Activated naive CD4-positive, alpha-beta T cell treated with anti-CD3 and anti-CD28 coated beads, Interleukin-2, amount 10 ng/mL, durations not matched to agents 7 days and 5 days (primary cell): ENCODE data around the gene PM20D2.

ENCODE experiments used
- CTCF ChIA-PET: fragments of 350-600 bp; sonication (Branson Sonifier 250); formaldehyde crosslinking; loops from one replicate; lab custom pipeline; 2021; ENCODE audit warnings: antibody characterized with exemption; lab: Charles Lee
- DNase-seq: peaks from one replicate; pipeline ENCODE4 v3.0.0-alpha.2; 2020
- H3K27ac Mint-ChIP-seq: one replicate; pipeline ENCODE4 v1.8.0; 2021; ENCODE audit warnings: mild to moderate bottlenecking, moderate library complexity, mixed read lengths
- H3K27me3 Mint-ChIP-seq: one replicate; pipeline ENCODE4 v1.8.0; 2021; ENCODE audit warnings: mild to moderate bottlenecking, mixed read lengths
- H3K36me3 Mint-ChIP-seq: one replicate; pipeline ENCODE4 v1.8.0; 2021; ENCODE audit warnings: mixed read lengths
- H3K4me1 Mint-ChIP-seq: one replicate; pipeline ENCODE4 v1.8.0; 2021; ENCODE audit warnings: mixed read lengths
- H3K4me3 Mint-ChIP-seq: one replicate; pipeline ENCODE4 v1.8.0; 2021; ENCODE audit warnings: mild to moderate bottlenecking, moderate library complexity, mixed read lengths
- H3K9me3 Mint-ChIP-seq: one replicate; pipeline ENCODE4 v1.8.0; 2021; ENCODE audit warnings: mixed read lengths

PM20D2 gene

GRCh38 chr6:89199579-89199978 is 53.7 kb downstream of the PM20D2 start:
- peaks cover 4% of the 10 kb centered on the region for H3K36me3 Mint-ChIP-seq
- no peak overlapping the region for H3K4me3 Mint-ChIP-seq
- peaks cover 28% of the 10 kb centered on the region for H3K27me3 Mint-ChIP-seq
- CTCF ChIA-PET = no interaction called here
- peaks cover 9% of the 10 kb centered on the region for H3K9me3 Mint-ChIP-seq
- no peaks in the 10 kb centered on the region for H3K4me1 Mint-ChIP-seq
- DNase-seq = no peak
- no peak overlapping the region for H3K27ac Mint-ChIP-seq

GRCh38 chr6:89200706-89201215 is 54.9 kb downstream of the PM20D2 start:
- CTCF ChIA-PET = no interaction called here
- H3K27ac Mint-ChIP-seq = no peak overlapping the region
- peaks cover 22% of the 10 kb centered on the region for H3K27me3 Mint-ChIP-seq
- H3K36me3 Mint-ChIP-seq = no peaks in the 10 kb centered on the region
- H3K9me3 Mint-ChIP-seq = peaks cover 1% of the 10 kb centered on the region
- no peak for DNase-seq
- H3K4me3 Mint-ChIP-seq = no peak overlapping the region
- H3K4me1 Mint-ChIP-seq = no peaks in the 10 kb centered on the region

- CTCF ChIA-PET = no interaction called here
- no peaks in the 10 kb centered on the region for H3K9me3 Mint-ChIP-seq
- no peaks in the 10 kb centered on the region for H3K36me3 Mint-ChIP-seq
- no peaks in the 10 kb centered on the region for H3K4me1 Mint-ChIP-seq
- H3K27ac Mint-ChIP-seq = no peak overlapping the region
- H3K4me3 Mint-ChIP-seq = no peak overlapping the region
- H3K27me3 Mint-ChIP-seq = peaks cover 1% of the 10 kb centered on the region
- no peak for DNase-seq
Measured at GRCh38 chr6:89204096-89204495, 58.2 kb downstream of the PM20D2 start.

DNA sequence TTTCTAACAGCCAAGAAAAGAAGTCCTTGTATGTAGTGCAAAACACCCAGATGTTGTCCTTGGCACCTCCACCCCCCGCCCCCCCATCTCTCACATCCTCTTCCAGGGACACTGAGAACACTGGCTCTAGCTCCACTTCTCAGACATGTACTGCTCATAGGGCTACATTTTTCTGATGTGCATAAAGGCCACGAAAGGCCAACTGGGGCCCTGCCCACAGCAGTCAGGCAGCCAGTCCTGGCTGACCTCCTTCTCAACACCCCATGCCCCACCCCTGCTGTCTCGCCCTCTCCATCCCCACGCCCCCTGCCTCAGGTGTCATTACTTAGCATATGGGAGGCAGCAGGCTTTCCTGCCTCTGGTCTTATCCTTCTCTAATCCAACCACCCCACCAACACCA is 60.0 kb downstream of the PM20D2 start:
- H3K27ac Mint-ChIP-seq = no peak overlapping the region
- CTCF ChIA-PET = no interaction called here

GRCh38 chr6:89208551-89208950 is 62.7 kb downstream of the PM20D2 start:
- no peak overlapping the region for H3K4me3 Mint-ChIP-seq
- H3K36me3 Mint-ChIP-seq = no peaks in the 10 kb centered on the region
- no peaks in the 10 kb centered on the region for H3K9me3 Mint-ChIP-seq
- no peaks in the 10 kb centered on the region for H3K4me1 Mint-ChIP-seq
- CTCF ChIA-PET = no interaction called here
- no peak for DNase-seq
- H3K27me3 Mint-ChIP-seq = peaks cover 18% of the 10 kb centered on the region
- no peak overlapping the region for H3K27ac Mint-ChIP-seq

More for the DNA sequence above, 60.0 kb downstream of the PM20D2 start:
- Mint-ChIP-seq H3K27me3 (peaks cover 3% of the 10 kb centered on the region), H3K36me3 (no peaks in the 10 kb centered on the region), H3K9me3 (no peaks in the 10 kb centered on the region), H3K4me3 (no peak overlapping the region), H3K4me1 (no peaks in the 10 kb centered on the region)
- no peak for DNase-seq

DNA sequence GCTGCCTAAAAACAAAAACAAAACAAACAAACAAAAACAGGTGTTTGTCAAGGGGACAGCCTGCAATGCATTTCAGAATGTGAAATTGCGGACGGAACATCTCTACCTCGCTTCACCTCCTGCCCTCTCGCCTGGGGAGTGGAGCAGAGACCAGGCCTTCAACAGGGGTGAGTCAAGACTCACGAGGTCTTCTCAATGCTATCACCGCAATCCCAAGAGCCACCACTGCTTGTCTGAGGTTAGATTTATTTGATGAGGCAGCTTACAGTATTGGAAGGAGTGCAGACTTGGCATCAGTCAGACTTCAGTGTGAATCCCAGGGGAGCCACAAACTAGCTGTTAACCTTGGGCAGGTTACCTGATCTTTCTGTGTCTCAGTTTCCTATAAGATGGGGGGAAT is 63.6 kb downstream of the PM20D2 start:
- Mint-ChIP-seq H3K27me3 (peaks cover 18% of the 10 kb centered on the region), H3K27ac (no peak overlapping the region), H3K4me1 (no peaks in the 10 kb centered on the region), H3K36me3 (no peaks in the 10 kb centered on the region), H3K9me3 (no peaks in the 10 kb centered on the region), H3K4me3 (no peak overlapping the region)
- DNase-seq = no peak
- CTCF ChIA-PET = interaction anchor here (1.4 kb wide), 1 partner anchor 30 kb away, joined by 4 read pairs; no protein-coding TSS in a partner anchor

DNA sequence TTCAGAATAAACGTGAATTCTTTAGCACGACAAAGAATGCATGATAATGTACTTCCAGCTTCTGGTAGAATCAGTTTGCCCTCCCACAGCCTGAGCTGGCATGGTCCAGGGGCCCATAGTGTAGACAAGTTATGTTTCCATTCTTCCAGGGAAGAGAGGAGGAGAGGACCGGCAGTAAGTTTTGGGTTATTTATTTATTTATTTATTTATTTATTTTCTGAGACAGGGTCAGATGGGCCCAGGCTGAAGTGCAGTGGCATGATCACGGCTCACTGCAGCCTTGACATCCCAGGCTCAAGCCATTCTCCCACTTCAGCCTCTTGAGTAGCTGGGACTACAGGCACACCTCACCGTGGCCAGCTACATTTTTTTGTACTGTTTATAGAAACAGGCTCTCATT is 66.6 kb downstream of the PM20D2 start:
- no peak overlapping the region for H3K27ac Mint-ChIP-seq
- no peaks in the 10 kb centered on the region for H3K9me3 Mint-ChIP-seq
- peaks cover 37% of the 10 kb centered on the region for H3K27me3 Mint-ChIP-seq
- H3K4me3 Mint-ChIP-seq = no peak overlapping the region
- CTCF ChIA-PET = no interaction called here
- no peak for DNase-seq
- no peaks in the 10 kb centered on the region for H3K36me3 Mint-ChIP-seq
- no peaks in the 10 kb centered on the region for H3K4me1 Mint-ChIP-seq

DNA sequence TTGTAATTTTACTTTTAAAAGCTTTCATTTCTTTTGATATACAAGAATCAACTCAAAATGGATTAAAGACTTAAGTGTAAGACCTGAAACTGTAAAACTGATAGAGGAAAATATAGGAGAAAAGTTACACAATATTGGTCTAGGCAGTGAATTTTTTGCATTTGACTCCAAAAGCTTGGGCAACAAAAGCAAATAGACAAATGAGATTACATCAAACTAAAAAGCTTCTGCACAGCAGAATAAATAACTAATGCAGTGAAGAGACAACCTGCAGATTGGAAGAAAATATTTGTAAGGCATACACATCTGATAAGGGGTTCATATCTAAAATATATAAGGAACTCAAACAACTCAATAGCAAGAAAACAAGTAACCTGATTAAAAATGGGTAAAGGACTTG is 68.3 kb downstream of the PM20D2 start:
- H3K27me3 Mint-ChIP-seq = peaks cover 42% of the 10 kb centered on the region
- DNase-seq = no peak
- H3K9me3 Mint-ChIP-seq = no peaks in the 10 kb centered on the region
- H3K27ac Mint-ChIP-seq = no peak overlapping the region
- no peaks in the 10 kb centered on the region for H3K4me1 Mint-ChIP-seq
- CTCF ChIA-PET = no interaction called here
- no peak overlapping the region for H3K4me3 Mint-ChIP-seq
- no peaks in the 10 kb centered on the region for H3K36me3 Mint-ChIP-seq
